GM06990 (cell line): ENCODE measurements around the gene GATA1.

Experiments
- DNase-seq: peaks from one replicate; pipeline ENCODE4 v3.0.0-alpha.2; 2011; ENCODE audit not compliant: insufficient read length; ENCODE audit errors: extremely low read depth
- H3K27me3 ChIP-seq: replicated peaks from 2 replicates; pipeline ENCODE4 v1.6.0; 2011; ENCODE audit warnings: low read length; ENCODE audit not compliant: control insufficient read depth, insufficient read depth
- H3K36me3 ChIP-seq: 2 replicates; pipeline ENCODE4 v1.5.1; 2011; ENCODE audit warnings: low read length; ENCODE audit not compliant: control insufficient read depth, insufficient read depth
- H3K4me3 ChIP-seq: replicated peaks from 2 replicates; pipeline ENCODE4 v1.5.1; 2011; ENCODE audit warnings: low read depth, mild to moderate bottlenecking, control low read depth, low read length
- TF ChIP-seq, protein P1 (sequence below): IDR thresholded peaks from 2 replicates; pipeline ENCODE4 v1.5.1; 2011; ENCODE audit warnings: low read length, control low read depth, mild to moderate bottlenecking, inconsistent platforms; ENCODE audit not compliant: insufficient read depth, poor library complexity, severe bottlenecking

Gene GATA1

DNA sequence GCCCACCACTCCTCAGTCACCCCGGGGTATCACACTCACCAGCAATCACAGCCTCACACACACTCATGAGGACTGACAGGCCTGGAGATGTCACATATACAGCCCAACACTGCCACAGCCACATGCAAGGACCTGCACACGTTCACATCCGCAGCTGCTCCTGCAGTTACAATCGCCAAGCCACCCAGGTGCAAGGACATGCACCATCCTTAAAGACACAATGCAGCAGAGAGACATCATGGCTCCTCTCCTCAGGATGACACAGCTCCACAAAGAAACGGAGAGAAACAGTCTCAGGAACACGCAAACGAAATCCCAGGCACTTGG lies 48.0 kb downstream of the GATA1 start:
- TF ChIP-seq, protein P1, sequence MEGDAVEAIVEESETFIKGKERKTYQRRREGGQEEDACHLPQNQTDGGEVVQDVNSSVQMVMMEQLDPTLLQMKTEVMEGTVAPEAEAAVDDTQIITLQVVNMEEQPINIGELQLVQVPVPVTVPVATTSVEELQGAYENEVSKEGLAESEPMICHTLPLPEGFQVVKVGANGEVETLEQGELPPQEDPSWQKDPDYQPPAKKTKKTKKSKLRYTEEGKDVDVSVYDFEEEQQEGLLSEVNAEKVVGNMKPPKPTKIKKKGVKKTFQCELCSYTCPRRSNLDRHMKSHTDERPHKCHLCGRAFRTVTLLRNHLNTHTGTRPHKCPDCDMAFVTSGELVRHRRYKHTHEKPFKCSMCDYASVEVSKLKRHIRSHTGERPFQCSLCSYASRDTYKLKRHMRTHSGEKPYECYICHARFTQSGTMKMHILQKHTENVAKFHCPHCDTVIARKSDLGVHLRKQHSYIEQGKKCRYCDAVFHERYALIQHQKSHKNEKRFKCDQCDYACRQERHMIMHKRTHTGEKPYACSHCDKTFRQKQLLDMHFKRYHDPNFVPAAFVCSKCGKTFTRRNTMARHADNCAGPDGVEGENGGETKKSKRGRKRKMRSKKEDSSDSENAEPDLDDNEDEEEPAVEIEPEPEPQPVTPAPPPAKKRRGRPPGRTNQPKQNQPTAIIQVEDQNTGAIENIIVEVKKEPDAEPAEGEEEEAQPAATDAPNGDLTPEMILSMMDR = no peak
- Histone ChIP-seq H3K4me3 (no peak overlapping the region), H3K36me3 (no peaks in the 10 kb centered on the region), H3K27me3 (no peaks in the 10 kb centered on the region)
- no peak for DNase-seq

DNA sequence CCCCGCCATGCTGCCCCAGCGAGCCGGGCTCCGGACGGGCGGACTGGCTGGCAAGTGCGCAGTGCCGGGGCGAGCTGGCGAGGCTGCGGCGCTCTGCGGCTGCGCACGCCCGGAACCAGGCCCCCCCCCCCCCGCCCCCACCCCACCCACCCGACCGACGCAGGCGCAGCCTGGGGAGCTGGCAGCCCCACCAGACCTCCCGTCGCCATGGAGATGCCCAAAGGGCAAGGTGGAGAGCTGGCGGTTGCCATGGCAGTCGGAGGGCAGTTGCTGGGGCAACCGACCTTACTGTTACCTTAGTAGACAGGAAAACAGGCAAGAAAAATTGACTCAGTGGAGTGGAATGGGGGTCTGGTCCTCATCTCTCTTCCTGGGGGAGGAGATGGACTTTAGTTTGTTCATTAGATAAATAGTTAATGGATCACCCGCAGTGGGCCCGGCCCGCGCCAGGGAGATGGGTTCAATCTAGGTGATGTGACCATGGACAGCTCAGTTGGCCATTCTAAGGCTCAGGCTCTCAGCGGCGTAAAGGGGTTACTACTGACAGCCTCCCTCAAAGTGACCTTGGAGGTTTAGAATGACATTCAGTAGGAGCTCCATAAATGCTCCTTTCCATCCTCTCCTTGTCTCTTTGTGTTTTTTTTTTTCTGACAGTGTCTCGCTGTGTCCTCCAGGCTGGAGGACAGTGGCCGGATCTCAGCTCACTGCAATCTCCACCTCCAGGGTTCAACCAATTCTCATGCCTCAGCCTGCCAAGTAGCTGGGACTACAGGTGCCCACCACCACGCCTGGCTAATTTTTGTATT lies 49.3 kb downstream of the GATA1 start, which contains the start of gene PCSK1N:
Gene PCSK1N (minus strand): TSS at position 87 of the 806 bp plus-strand sequence. CDS start 78 bp downstream, at position 9.
- no peaks in the 10 kb centered on the region for H3K36me3 ChIP-seq
- no peak within 1 kb of the TSS for H3K4me3 ChIP-seq
- H3K27me3 ChIP-seq = no peaks in the 10 kb centered on the region
- TF ChIP-seq, protein P1 = no peak
- DNase-seq = no peak

DNA sequence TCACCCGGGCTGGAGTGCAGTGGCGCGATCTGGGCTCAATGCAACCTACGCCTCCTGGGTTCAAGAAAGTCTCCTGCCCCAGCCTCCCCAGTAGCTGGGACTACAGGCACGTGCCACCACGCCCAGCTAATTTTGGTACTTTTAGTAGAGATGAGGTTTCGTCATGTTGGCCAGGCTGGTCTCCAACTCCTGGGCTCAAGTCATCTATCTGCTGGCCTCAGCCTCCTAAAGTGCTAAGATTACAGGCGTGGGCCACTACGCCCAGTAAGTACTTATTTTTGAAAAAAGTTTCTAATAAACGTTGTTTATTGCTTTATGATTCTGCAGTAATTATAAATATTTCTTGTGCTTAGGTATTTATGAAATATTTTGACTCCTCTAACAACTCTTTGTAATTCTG lies 53.3 kb downstream of the GATA1 start:
- no peaks in the 10 kb centered on the region for H3K36me3 ChIP-seq
- DNase-seq = no peak
- TF ChIP-seq, protein P1 = no peak
- no peak overlapping the region for H3K4me3 ChIP-seq
- H3K27me3 ChIP-seq = no peaks in the 10 kb centered on the region
